HCT116 (cell line): Measurements from ENCODE around the gene CCNL2.

Source experiments
- ATF3 ChIP-seq: IDR thresholded peaks from 2 replicates; pipeline ENCODE4 v1.6.1; 2012
- CTCF ChIP-seq, 3 experiments: fragments of 200-600 bp in 1 of 3; sonication (generic) in 1 of 3; IDR thresholded peaks in 2 of 3; conservative IDR thresholded peaks in 1 of 3; 2 replicates each; pipeline ENCODE4 v1.5.1; 2012 to 2017; ENCODE audit warnings: low read depth in 2 of 3, low read length in 2 of 3, antibody characterized with exemption in 1 of 3, borderline replicate concordance in 1 of 3, control low read depth in 1 of 3, mild to moderate bottlenecking in 1 of 3, mixed read lengths in 1 of 3, mixed run types in 1 of 3, moderate library complexity in 1 of 3; ENCODE audit not compliant: insufficient read depth in 1 of 3
- EZH2 ChIP-seq: fragments of 200-600 bp; sonication (generic); IDR thresholded peaks from 2 replicates; pipeline ENCODE4 v1.6.1; 2017; ENCODE audit warnings: antibody characterized with exemption, mixed run types
- FOSL1 ChIP-seq: IDR thresholded peaks from 2 replicates; pipeline ENCODE4 v1.6.1; 2012; ENCODE audit warnings: low read depth
- JUND ChIP-seq: IDR thresholded peaks from 2 replicates; pipeline ENCODE4 v1.6.1; 2012
- MAX ChIP-seq: IDR thresholded peaks from 2 replicates; pipeline ENCODE4 v1.6.1; 2012
- POLR2A ChIP-seq: IDR thresholded peaks from 2 replicates; pipeline ENCODE4 v1.7.0; 2011; ENCODE audit warnings: borderline replicate concordance; ENCODE audit not compliant: insufficient read depth, insufficient read length; ENCODE audit errors: extremely low read depth
- POLR2AphosphoS5 ChIP-seq: IDR thresholded peaks from 2 replicates; pipeline ENCODE4 v1.6.1; 2011; ENCODE audit warnings: mild to moderate bottlenecking, low read depth, low read length, moderate library complexity
- RAD21 ChIP-seq: IDR thresholded peaks from 2 replicates; pipeline ENCODE4 v1.6.1; 2012; ENCODE audit warnings: low read depth, mild to moderate bottlenecking
- REST ChIP-seq: IDR thresholded peaks from 2 replicates; pipeline ENCODE4 v1.6.1; 2012; ENCODE audit warnings: low read depth
- SRF ChIP-seq: IDR thresholded peaks from 2 replicates; pipeline ENCODE4 v1.6.1; 2012; ENCODE audit warnings: low read depth
- ZBTB33 ChIP-seq: IDR thresholded peaks from 2 replicates; pipeline ENCODE4 v1.6.1; 2011; ENCODE audit warnings: mild to moderate bottlenecking, low read length, moderate library complexity; ENCODE audit not compliant: insufficient replicate concordance; ENCODE audit errors: extremely low read depth
- ZFX ChIP-seq: fragments of 450-650 bp; IDR thresholded peaks from 2 replicates; pipeline ENCODE4 v1.6.1; 2017
- ZNF274 ChIP-seq: fragments of 200-500 bp; sonication (Bioruptor generic); IDR thresholded peaks from 2 replicates; pipeline ENCODE4 v1.6.1; 2014; ENCODE audit warnings: mild to moderate bottlenecking, low read depth, low read length, inconsistent platforms

- no peak for TF ChIP-seq CTCF (IDR thresholded peaks at IDR 0.05 in 2 of 3, conservative IDR thresholded peaks at IDR 0.05 in 1 of 3; ENCODE audit: borderline replicate concordance in 1 of 3, insufficient read depth in 1 of 3, low read depth in 2 of 3, low read length in 2 of 3)
- TF ChIP-seq POLR2A, result no peak
- no peak for TF ChIP-seq MAX
- no peak for TF ChIP-seq RAD21
- no peak for TF ChIP-seq ZFX
- TF ChIP-seq POLR2AphosphoS5, result no peak
- TF ChIP-seq ZNF274, result no peak
- no peak for TF ChIP-seq FOSL1
- no peak for TF ChIP-seq JUND
- no peak for TF ChIP-seq EZH2
- no peak for TF ChIP-seq ATF3
- no peak for TF ChIP-seq REST
- no peak for TF ChIP-seq SRF
- no peak for TF ChIP-seq ZBTB33
Observed at GRCh38 chr1:1337793-1338147, 61.4 kb downstream of the CCNL2 start.
